GM21723 (cell line): ENCODE data around the gene PLCH1.

Source experiments
- ATAC-seq: cut with Tn5 transposase; IDR thresholded peaks from one replicate; pipeline ENCODE4 v1.9.1; 2021; ENCODE audit warnings: mild to moderate bottlenecking, moderate library complexity; ENCODE audit not compliant: unreplicated experiment

The PLCH1 gene

GRCh38 chr3:155745795-155746550 is 1.1 kb upstream of the PLCH1 start:
- ATAC-seq, result no peak

DNA sequence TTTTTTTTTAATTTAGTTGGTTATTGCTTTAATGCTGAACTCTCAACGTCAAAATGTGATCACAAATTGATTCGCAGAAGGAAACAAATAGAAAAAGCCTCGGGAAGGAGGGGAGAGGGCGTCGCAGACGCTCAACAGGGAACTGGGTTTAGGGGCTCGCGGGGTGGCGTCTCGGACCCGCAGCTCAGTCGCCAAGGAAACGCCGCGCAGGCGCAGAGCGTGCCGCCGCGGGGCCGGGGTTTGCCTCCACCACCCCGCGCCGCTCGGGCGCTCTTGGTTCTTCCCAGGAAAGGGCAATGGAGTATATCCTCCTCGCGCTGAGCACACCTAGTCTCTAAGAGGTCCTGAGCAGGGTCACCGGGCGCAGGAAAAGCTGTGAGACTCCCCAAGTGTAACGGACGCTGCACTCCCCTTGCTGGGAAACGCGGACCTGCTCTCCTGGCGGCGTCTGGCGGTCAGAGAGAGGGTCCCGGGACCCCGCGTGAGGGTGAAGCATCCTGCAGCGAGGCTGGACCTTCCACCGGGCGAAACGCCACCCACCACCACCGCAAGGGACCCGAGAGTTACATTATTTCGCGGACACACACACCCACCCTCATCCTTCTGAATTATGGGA is 753 bp downstream of the PLCH1 start:
- peak; percentile 47 for ATAC-seq

- ATAC-seq, result no peak
Measured at GRCh38 chr3:155743606-155744005, 1.3 kb downstream of the PLCH1 start.

GRCh38 chr3:155742349-155742965 is 2.4 kb downstream of the PLCH1 start:
- no peak for ATAC-seq

DNA sequence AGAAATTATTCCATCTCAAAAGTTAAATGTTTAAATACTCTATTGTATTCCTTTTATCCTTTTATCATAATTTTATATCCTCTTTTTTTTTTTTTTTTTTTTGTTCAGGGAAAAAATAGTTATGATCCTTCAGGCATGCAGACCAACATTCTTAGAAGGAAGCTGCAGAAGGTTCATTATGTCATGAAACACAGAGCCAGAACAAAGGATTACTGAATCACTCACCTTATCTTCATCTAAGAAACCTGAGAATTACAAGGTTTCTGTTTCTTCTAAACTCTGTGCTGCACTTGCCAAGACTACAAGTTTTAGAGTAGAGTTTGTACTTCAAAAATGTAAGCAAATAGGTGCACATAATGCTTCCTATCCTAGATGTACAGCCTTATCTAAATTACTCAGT is 3.3 kb downstream of the PLCH1 start:
- ATAC-seq, result no peak

- ATAC-seq, result no peak
Measured at GRCh38 chr3:155741101-155741500, 3.8 kb downstream of the PLCH1 start.

GRCh38 chr3:155739154-155739553 is 5.7 kb downstream of the PLCH1 start:
- ATAC-seq, result no peak

DNA sequence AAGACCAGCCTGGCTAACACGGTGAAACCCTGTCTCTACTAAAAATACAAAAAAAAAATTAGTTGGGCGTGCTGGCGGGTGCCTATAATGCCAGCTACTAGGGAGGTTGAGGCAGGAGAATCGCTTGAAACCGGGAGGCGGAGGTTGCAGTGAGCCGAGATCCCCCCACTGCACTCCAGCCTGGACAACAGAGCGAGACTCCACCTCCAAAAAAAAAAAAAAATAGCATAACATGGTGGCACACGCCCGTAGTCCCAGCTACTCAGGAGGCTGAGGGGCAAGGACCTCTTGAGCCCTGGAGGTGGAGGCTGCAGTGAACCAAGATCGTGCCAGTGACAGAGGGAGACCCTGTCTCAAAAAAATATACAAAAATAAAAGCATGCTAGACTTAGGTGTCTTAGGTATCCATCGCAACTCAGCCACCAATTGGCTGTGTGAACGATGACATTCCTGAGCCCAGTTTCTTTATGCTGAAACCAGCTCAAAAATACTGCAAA is 6.2 kb downstream of the PLCH1 start:
- ATAC-seq, result no peak

GRCh38 chr3:155737844-155738460 is 6.9 kb downstream of the PLCH1 start:
- peak; percentile 81 for ATAC-seq

DNA sequence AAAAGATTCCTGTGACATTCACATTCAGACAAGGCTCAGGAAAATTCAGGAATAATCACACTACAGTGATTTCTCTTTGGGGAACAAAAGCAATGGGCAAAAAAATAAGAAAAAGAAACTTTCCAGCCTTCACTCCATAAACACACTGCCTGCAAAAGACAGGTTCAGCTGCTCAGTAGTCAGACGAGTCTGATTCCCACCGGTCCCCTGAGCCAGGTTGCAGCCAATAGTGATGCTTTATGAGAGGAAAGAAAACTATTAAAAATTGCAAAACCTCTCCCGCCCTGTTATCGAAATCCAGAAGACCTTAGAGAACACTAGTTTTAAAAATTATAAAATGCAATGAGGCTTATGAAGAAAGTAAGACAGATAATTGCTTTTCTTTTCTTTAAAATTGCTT is 8.5 kb downstream of the PLCH1 start:
- no peak for ATAC-seq

DNA sequence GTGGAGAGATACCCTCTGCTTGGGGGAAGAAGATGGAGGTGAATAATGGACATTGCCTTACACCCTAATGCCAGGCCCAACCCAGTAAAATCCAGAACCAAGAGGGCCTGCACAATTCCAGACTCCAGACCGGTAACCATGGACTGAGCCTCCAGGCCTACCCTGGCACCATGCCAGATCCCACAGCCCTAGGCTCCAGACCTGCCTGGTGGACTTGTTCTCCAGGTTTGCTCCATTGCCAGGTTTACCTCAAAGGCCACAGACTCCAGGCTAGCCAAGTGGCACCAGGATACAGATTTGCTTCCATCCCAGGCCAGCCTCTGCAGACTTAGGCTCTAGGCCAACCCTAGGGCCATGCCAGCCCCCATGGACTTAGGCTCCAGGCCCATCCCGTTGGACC is 14.0 kb downstream of the PLCH1 start:
- ATAC-seq, result no peak

GRCh38 chr3:155727836-155728235 is 17.0 kb downstream of the PLCH1 start:
- no peak for ATAC-seq

DNA sequence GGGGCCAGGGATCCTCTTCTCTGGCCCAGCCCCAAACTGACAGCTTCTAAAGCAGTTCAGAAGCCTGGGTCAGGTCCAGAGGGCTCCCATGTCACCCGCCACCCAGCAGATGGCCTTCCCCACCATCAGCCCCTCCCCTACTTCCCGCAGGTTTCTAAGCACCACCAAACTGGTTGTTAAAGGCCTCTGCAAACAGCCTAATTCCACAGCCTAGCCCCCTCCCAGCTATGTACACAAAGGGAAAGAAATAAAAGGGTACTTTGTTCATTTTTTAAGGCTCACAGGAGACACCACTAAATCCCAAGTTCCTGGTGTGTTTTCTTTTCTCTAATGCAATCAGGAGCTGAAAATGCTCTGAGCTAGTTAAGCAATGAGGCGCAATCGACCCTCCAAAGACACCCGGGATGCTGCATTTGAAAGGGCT is 30.6 kb downstream of the PLCH1 start:
- ATAC-seq, result no peak

- peak; percentile 88 for ATAC-seq
Measured at GRCh38 chr3:155712008-155712407, 32.9 kb downstream of the PLCH1 start.

DNA sequence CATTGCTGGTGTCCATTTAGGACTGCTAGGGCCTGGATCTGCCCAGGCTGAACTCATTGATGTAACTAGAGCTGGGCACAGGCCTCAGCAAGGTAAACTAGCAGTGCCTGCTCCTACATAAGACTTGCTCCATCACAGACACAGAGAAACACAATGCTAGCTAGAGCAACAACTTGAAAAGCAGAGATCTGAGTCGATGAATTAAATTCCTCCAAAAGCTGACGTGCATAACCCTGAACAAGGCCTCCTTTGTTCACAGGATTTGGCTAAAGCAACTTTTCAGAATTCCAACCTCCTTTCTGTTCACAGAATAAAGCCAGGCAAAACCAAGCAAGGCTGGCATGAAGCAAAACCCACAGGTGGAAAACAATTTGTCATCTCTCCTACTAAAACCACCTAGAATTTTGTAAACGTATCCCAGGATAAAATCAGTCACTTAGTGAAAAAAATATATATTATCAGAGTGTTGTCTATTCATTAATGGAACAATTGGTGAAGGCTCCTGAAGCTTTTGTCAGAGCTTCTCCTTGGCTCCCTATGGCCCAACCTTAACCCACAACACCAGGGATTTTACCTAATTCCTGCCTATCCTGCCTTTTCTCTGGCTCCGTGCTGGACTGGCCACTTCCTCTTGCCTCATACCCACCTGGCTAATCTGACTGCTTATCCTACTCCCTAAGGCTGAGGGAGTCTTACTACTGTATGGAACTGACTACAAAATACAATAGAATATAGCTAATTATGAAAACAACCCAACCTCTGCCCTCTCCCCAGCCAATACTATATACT is 39.9 kb downstream of the PLCH1 start:
- no peak for ATAC-seq

DNA sequence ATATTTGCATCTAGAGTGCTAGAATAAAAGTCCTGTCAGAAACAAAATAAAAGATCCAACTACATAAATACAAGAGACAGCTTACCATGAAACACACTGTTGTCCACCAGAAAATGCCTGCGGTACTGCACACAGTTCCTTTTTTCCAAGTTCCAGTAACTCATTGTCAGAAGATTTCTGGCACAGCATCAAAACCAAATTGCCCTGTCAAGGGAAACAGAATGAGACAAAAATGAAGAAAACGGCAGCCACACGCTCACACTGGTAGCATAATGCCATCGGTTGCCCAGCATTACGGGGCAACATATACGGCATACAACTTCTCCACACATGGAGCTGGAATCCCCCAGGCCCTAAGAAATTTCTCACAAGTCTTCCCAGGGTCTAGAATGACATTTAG is 40.8 kb downstream of the PLCH1 start:
- no peak for ATAC-seq

- ATAC-seq, result no peak
Measured at GRCh38 chr3:155702745-155703591, 41.9 kb downstream of the PLCH1 start.

GRCh38 chr3:155701882-155702465 is 42.9 kb downstream of the PLCH1 start:
- peak; percentile 80 for ATAC-seq

DNA sequence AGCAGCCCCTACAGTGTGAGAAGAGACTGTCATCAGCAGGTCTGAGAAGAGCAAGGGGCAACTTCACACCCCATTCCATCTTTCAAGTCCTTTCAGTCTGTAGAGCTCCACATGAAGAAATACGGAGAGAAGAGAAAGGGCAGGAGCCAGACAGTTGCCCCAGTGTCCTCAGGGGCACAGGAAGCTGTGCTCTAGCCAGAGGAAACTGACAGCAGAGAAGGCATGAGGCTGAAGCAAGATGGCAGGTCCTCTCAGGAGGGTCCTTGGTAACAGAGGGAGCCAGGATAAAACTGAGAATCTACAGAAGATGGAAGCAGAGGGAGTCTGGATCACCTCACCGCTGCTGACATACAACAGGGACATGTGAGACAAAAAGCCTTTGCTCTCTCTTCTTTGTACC is 47.3 kb downstream of the PLCH1 start:
- ATAC-seq, result no peak

DNA sequence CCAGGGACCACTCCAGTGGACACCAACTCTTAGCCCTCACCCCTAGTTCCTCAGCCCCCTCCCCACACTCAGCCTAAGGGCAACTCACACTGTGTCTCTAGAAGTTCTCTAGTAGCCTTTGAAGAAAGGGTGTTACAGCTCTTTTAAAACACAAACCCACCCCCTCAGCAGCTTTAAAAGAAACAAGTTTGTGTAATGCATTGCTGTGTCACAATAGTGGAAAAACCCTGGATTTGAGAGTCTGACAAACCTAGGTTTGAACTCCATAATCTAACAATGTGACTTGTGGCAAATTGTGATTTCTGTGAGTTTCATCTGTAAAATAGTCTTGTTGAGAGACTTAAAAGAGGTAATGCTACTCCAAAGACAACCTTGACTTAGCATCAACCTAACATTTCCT is 54.0 kb downstream of the PLCH1 start:
- no peak for ATAC-seq
